K562 treated with DMSO at 1 percent for 12 hours (cell line): ENCODE measurements around the gene ZPBP. TPM values are rescaled to one million over a fixed set of nuclear protein-coding genes. Genes with fewer than 3 reads are reported as not detected.

Experiments used
- total RNA-seq: library from RNA; unstranded; fragments of 300-600 nt; gene quantifications from 2 replicates; pipeline ENCODE4 v1.2.3, GENCODE V29; 2022; ENCODE audit not compliant: insufficient read depth

Gene ZPBP
- not detected in 2 replicates for total RNA-seq

GRCh38 chr7:50092579-50093491 is at the start of gene ZPBP:
Gene ZPBP (minus strand): TSS chr7:50093246. CDS start chr7:50093194, 52 bp downstream.

Other genes with a start within 250 kb of the ZPBP start
- 7.1 and 35.9 TPM in 2 replicates for gene IKZF1, start 211.5 kb upstream of the ZPBP start, total RNA-seq